ENCODE measurements around the gene ZNF695.
A peak's percentile ranks its signal among the peaks of the same experiment; 100 is the strongest.
"Not testable (repeated sequence)": the region's sequence is repeated elsewhere in the genome, so short reads cannot be mapped to it uniquely, and the experiment has no call there.

Gene ZNF695

DNA sequence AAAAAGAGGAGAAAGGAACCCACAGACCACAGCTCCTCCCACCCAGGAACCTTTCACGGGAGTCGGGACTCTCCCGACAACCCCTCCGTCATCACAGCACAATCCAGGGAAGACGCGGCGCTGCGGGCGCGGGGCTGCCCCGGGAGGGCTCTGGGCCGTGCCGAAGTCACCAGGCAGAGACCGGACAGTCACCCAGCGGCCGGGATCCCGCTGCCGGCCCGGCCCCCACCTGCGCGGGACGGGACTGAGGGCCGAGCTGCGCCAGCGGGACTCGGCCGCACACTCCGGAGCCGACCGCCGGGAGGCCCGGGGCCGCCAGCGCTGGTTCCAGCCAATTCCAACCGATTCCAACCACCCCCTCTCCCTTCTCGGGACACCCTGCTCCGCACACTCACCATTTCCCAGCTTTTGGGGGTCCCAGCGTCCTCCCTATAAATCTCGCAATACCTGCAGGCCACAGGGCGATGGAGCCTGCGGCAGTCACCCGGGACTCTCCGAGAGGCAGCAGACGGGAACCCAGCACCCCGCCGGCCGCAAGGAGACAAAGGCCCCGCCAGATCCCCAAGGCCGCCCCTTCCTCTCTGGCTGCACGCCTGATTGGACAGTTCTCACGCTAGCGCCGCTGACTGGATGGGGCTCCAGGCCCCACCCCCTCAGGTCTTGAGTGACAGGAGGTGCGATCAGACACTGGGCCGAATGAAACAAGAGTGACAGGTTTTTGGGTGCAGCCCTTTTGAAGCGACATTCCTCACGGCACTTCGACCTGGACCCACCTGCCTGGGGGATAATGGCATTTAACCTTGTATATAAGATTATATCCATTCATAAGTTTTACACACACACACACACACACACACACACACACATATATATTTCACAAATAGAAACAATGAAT is at the start of gene ZNF695:
Gene ZNF695, minus strand, starts transcription at position 547 of the 895 bp plus-strand sequence. Its CDS starts 149 bp downstream, at position 398.
- DNase-seq (ENCODE audit: low read depth in 2 of 2), result peak; percentile 1 to 7

DNA sequence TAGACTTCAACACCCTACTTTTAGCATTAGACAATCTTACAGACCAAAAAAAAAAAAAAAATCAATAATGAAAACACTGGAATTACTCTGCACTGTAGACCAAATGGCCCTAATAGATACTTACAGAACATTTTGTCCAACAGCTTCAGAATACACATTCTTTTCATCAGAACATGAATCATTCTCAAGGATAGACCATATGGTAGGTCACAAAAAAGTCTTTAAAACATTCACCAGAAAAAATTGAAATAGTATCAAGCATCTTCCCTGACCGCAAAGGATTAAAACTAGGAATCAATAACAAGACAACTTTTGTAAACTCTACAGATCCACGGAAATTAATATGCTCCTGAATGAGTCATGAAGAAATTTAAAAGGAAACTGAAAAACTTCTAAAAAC is 48.2 kb upstream of the ZNF695 start:
- no peak for DNase-seq (ENCODE audit: low read depth in 2 of 2)

DNA sequence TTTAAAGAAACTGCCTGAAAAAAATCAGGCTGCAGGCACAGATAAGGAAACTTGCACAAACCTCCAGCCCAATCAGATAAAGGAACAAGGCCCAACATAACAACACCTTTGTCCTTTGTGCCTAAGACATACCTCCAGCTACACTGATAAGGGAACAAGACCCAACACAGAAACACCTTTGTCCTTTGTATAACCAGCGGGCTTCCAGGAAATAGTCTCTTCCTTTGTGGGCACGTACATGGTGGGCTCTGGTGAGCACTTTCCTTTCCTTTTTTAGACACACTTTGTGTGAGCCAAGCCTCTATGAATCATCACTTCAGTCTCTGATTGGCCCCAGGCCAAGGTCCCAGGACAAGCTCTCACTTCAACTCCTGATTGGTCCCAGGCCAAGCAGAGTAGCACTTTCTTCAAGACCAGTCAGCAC is 47.1 kb upstream of the ZNF695 start:
- DNase-seq (ENCODE audit: low read depth in 2 of 2), result no peak

DNA sequence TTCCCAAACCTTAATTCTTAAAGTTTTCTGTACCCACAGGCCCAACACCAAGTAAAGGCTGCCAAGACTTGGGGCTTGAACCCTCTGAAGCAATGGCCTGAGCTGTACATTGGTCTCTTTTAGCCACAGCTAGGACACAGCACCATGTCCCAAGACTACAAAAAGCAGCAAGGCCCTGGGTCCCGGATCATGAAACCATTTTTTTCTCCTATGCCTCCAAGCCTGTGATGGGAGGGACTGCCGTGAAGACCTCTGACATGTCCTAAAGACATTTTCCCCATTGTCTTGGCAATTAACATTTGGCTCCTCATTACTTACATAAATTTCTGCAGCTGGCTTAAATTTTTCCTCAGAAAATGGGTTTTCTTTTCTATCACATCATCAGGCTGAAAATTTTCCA is 39.8 kb upstream of the ZNF695 start:
- no peak for DNase-seq (ENCODE audit: low read depth in 2 of 2)

DNA sequence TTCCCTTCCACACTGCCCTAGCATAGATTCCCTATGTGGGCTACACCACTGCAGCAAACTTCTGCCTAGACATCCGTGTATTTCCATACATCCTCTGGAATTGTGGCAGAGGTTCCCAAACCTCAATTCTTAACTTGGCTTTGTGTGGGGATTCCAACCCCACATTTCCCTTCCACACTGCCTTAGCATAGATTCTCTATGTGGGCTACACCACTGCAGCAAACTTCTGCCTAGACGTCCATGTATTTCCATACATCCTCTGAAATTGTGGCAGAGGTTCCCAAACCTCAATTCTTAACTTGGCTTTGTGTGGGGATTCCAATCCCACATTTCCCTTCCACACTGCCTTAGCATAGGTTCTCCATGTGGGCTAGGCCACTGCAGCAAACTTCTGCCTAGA is 39.4 kb upstream of the ZNF695 start:
- no peak for DNase-seq (ENCODE audit: low read depth in 2 of 2)

DNA sequence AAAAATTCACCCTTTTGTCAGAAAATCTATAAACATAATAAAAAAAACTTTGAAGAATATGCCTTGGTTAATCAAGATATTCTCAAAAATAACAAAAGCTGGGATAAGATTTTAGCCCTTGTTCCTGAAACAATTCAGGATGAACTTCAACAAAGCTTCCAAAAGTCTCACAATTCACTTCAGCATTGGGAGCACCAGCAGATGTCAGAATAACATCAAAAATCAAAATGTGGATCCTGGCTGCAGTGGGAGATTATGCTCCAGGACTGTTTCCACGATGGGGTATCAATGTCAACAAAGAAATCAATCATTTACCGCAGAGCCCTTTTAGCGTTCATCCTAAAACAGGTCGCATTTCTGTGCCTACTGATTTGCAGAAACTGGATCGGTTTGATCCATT is 35.5 kb upstream of the ZNF695 start:
- DNase-seq (ENCODE audit: low read depth in 2 of 2), result no peak

DNA sequence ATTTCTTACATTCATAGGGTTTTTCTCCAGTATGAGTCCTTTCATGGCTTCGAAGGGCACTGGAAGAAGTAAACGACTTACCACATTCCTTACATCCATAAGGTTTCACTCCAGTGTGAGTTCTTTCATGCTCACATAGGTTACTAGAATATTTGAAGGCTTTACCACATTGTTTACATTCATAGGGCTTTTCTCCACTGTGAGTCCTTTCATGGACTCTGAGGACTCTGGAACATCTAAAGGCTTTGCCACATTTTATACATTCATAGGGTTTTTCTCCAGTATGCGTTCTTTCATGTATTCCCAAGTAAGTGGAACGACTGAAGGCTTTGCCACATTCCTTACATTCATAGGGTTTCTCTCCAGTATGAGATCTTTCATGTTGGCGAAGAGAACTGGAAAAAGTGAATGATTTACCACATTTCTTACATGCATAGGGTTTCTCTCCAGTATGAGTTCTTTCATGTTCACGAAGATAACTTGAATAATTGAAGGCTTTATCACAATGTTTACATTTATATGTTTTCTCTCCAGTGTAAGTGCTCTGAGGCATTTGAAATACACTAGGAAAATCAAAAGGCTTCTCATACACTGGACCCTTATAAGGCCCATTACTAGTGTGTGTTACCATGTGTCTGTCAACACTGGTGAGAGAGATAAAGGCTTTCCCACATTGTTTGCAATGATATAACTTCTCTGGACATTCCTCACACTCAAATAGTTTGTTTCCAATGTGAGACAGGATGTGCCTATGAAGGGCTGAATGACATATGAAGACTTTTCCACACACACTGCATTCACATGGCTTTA is 29.9 kb upstream of the ZNF695 start:
- DNase-seq (ENCODE audit: low read depth in 2 of 2), result no peak

DNA sequence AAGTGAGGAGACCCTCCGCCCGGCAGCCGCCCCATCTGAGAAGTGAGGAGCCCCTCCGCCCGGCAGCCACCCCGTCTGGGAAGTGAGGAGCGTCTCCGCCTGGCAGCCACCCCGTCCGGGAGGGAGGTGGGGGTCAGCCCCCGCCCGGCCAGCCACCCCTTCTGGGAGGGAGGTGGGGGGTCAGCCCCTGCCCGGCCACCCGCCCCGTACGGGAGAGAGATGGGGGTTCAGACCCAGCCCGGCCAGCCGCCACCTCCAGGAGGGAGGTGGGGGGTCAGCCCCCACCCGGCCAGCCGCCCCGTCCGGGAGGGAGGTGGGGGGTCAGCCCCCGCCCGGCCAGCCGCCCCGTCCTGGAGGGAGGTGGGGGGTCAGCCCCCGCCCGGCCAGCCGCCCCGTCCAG is 24.4 kb upstream of the ZNF695 start:
- not testable (repeated sequence) for DNase-seq (ENCODE audit: low read depth in 2 of 2)

DNA sequence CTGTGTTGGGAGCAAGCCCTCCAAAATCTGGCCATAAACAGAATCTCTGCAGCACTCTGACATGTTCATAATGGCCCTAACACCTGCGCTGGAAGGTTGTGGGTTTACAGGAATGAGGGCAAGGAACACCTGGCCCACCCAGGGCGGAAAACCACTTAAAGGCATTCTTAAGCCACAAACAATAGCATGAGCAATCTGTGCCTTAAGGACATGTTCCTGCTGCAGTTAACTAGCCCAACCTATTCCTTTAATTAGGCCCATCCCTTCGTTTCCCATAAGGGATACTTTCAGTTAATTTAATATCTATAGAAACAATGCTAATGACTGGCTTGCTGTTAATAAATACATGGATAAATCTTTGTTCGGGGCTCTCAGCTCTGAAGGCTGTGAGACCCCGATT is 16.8 kb upstream of the ZNF695 start:
- not testable (repeated sequence) for DNase-seq (ENCODE audit: low read depth in 2 of 2)

DNA sequence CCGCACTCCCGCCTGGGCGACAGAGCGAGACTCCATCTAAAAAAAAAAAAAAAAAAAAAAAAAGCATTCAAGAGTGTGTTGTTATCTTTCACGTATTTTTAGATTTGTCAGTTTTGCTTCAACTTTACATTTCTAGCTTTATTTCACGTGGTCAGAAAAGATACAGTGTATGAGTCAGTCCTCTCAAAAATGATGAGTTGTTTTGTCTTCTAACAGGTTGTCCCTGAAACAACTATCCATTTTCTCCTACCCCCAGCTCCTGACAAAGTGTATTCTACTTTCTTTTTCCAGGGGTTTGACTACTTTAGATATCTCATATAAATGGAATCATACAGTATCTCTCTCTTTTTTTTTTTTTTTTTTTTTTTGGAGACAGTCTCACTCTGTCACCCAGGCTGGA is 5.5 kb upstream of the ZNF695 start:
- DNase-seq (ENCODE audit: low read depth in 2 of 2), result no peak

DNA sequence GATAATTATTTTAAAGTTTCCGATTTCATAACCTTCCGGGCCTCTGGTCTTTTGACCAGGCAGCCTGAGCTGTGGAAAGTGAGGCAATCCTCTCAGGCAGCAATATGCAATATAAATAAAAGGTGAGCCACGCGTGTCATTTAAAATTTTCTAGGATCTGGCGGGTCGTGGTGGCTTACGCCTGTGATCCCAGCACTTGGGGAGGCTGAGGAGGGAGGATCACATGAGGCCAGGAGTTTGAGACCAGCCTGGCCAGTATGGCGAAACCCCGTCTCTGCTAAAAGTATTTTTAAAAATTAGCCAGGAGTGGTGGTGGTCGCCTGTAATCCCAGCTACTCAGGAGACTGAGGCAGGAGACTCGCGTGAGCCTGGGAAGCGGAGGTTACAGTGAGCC is 546 bp upstream of the ZNF695 start:
- DNase-seq (ENCODE audit: low read depth in 2 of 2), result no peak

DNA sequence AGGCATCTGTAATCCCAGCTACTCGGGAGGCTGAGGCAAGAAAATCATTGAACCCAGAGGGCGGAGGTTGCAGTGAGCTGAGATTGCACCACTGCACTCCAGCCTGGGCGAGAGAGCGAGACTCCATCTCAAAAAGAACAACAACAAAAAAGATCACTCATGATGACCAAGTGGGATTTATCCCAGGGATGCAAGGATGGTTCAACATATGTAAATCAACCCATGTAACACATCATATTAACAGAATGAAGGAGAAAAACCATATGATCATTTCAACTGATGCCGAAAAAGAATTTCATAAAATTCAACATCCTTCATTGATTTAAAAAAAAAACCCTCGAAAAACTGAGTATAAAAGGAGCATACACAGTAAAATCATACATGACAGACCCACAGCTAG is 3.8 kb downstream of the ZNF695 start:
- DNase-seq (ENCODE audit: low read depth in 2 of 2), result not testable (repeated sequence)

DNA sequence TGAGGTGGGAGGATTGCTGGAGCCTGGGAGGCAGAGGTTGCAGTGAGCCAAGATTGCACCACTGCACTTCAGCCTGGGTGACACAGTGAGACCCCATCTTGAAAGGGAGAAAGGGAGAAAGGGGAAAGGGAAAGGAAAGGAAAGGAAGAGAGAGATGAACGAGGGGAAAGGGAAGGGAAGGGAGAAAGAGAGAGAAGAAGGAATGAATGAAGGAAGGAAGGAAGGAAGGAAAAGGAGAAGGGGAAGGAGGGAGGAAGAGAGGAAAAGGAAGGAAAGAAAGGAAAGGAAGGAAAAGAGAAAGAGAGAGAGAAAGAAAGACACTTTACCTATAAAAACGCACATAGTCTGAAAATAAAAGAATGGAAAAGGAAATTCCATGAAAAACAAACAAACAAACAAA is 18.0 kb downstream of the ZNF695 start:
- DNase-seq (ENCODE audit: low read depth in 2 of 2), result no peak

DNA sequence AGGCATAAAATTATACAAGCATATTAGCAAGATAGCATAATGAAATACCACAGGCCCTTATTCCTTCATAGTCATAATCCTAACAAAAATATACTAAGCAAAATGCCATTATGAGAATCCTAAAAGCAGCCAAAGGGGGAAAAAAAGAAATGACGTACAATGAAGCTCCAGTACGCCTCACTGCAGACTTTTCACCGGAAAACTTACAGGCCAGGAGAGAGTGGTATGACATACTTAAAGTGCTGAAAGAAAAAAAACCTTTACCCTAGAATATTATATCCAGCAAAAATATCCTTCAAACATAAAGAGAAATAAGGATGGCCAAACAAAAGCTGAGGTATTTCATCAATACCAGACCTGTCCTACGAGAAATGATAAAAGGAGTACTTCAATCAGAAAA is 19.5 kb downstream of the ZNF695 start:
- no peak for DNase-seq (ENCODE audit: low read depth in 2 of 2)

DNA sequence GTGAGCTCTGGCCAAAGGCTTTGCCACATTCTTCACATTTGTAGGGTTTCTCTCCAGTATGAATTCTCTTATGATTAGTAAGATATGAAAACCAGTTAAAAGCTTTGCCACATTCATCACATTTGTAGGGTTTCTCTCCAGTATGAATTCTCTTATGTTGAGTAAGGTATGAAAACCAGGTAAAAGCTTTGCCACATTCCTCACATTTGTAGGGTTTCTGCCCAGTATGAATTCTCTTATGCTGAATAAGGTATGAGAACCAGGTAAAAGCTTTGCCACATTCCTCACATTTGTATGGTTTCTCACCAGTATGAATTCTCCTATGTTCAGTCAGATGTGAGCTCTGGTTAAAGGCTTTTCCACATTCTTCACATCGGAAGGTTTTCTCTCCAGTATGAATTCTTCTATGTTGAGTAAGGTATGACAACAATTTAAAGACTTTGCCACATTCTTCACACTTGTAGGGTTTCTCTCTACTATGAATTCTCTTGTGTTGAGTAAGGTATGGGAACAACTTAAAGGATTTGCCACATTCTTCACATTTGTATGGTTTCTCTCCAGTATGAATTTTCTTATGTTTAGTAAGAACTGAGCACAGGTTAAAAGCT is 20.7 kb downstream of the ZNF695 start:
- DNase-seq (ENCODE audit: low read depth in 2 of 2), result no peak

DNA sequence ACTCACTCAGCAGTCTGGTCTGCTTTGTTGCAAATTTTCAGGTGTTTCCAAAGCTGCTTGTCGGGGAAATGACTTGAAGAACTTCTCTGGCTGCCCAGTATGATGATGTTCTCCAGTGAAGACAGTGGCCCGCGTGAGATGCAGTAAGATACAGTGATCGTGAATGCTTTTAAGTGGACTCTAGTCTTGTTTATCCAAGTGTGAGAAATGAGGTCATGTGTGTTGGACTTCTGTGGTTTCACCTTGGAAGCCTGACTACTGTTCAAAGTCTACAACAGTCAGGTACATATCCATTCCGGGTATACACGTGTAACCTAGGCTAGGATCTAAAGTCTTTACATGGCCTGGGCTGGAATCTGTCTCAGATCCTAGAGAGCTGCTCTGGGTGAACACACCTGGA is 29.1 kb downstream of the ZNF695 start:
- no peak for DNase-seq (ENCODE audit: low read depth in 2 of 2)

DNA sequence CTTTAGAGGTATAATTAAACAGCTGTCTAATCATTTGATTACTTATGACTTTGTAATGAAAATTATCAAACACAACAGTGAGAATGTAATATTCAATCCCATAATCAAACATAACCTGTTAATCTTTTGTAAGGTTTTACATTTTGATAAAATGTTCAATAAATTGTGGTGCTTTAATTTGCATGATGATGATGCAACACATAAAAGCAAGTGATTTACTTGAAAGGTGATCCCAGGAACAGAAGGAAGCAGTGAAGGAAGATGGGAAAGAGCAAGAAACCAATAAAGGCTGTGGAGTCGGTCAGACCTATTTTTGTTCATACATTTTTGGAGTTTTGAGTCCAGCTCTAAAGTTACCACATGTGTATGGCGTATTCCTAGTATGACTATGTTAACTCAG is 29.6 kb downstream of the ZNF695 start:
- DNase-seq (ENCODE audit: low read depth in 2 of 2), result no peak

DNA sequence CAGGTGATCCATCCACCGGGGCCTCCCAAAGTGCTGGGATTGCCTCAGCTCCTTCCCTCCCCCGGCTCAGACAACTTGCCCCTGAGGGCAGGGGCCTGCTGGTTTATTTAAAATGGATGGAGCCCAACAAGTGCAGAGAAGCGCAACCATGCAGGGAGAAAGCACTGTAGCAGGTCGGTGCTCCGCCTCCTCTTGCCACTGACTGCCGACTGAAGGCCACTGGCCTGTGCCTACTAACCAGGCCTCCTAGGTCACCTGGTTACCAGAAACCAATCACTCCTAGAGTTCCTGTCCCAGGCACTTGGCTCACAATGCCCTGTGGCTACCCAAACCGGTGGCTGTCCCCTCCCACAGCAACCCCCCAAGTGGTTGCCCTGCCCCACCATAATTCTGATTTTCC is 35.9 kb downstream of the ZNF695 start:
- DNase-seq (ENCODE audit: low read depth in 2 of 2), result no peak

DNA sequence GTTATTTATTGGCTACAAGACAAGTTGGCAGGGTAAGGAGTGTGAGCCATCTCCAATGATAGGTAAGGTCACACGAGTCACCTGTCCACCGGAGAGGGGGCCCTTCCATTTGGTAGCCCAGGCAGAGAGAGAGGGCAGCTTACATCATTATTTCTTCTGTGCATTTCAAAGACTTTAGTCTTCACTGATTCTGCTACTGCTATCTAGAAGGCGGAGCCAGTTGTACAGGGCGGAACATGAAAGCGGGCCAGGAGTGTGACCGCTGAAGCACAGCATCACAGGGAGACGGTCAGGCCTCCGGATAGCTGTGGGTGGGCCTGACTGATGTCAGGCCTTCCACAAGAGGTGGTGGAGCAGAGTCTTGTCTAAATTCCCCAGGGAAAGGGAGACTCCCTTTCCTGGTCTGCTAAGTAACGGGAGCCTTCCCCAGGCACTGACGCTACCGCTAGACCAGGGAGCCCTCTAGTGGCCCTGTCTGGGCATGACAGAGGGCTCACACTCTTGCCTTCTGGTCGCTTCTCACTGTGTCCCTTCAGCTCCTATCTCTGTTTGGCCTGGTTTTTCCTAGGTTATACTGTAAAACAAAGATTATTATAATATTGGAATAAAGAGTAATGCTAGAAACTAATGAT is 36.7 kb downstream of the ZNF695 start:
- peak in 1 of 2 donors; percentile 2 for DNase-seq (ENCODE audit: low read depth in 2 of 2)

DNA sequence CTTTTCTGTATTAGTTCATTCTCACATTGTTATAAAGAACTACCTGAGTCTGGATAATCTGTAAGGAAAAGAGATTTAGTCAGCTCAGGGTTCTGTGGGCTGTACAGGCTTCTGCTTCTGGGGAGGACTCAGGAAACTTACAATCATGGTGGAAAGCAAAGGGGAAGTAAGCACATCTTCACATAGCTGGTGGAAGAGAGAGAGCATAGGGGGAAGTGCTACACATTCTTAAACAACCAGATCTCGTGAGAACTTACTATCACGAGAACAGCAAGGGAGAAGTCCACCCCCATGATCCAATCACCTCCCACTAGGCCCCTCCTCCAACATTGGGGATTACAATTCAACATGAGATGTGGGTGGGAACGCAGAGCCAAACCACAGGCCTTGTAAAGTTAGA is 38.2 kb downstream of the ZNF695 start:
- no peak for DNase-seq (ENCODE audit: low read depth in 2 of 2)

DNA sequence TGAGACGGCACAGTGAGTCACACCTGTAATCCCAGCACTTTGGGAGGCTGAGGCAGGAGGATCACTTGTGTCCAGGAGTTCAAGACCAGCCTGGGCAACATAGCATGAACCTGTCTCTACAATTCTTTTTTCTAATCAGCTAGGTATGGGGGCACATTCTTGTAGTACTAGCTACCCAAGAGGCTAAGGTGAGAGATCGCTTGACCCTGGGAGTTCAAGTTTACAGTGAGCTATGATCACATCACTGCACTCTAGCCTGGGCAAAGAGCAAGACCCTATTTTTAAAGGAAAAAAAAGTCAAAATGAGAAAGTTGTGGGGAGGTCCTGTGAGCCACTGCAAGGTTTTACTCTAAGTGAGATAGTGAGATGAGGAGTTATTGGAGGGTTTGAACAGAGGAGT is 41.4 kb downstream of the ZNF695 start:
- no peak for DNase-seq (ENCODE audit: low read depth in 2 of 2)
